ENCODE data around the gene MRGPRF. TPM values are rescaled to one million over a fixed set of nuclear protein-coding genes. Genes with fewer than 3 reads are reported as not detected.

The MRGPRF gene
- total RNA-seq, 1 donor from 2014 or later: 209 TPM

DNA sequence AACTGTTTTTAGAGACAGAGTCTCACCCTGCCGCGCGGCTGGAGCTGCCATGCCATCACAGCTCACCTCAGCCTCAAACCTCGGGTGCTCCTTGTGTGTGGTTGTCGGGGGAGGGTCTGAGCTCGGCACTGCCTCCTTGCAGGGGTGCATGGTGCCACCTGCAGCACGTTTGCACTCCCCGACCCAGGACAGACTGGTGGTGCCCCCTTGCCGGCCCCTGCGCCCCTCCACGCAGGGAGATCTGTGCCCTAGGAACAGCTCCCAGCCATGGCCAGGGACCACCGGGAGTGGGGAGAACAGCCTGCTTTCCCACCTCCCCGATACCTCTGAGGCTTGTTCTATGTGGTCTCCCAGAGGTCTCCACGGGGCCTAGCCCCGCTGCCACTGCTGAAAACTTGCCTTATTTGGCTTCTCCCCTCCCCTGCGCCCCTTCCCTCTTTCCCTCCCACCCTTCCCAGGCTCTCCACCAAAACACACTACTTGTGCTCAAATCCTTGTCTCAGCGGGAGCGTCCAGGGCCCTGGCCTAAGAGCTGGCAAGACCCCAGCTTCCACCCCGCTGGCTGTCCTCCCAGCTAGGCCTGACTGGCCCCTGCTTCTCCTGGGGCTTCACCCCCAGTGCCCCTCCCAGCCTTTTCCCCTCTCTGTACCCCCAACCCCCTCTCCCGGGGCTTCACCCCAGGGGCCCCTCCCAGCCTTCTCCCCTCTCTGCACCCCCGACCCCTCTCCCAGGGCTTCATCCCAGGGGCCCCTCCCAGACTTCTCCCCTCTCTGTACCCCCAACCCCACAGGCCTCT, 22.3 kb upstream of the MRGPRF start:
- H3K27ac ChIP-seq: peak overlapping the region; percentile 79
- intact Hi-C loops (cut with DNase I): no loop called here
- H3K4me1 ChIP-seq: peaks cover 3 to 11% of the 10 kb centered on the region in 2 donors
- TF ChIP-seq CTCF (IDR thresholded peaks at IDR 0.05): no peak
- H3K4me3 ChIP-seq: no peak overlapping the region
- no peaks in the 10 kb centered on the region for H3K9me3 ChIP-seq
- no peak for DNase-seq (ENCODE audit: low spot score in 2 of 2)
- no peaks in the 10 kb centered on the region for H3K36me3 ChIP-seq
- H3K27me3 ChIP-seq: no peaks in the 10 kb centered on the region

- no peak overlapping the region for H3K4me3 ChIP-seq
- peaks cover 3 to 11% of the 10 kb centered on the region in 2 donors for H3K4me1 ChIP-seq
- TF ChIP-seq CTCF (IDR thresholded peaks at IDR 0.05): no peak
- no peak for DNase-seq (ENCODE audit: low spot score in 2 of 2)
- intact Hi-C loops (cut with DNase I): no loop called here
- no peaks in the 10 kb centered on the region for H3K36me3 ChIP-seq
- H3K27me3 ChIP-seq: no peaks in the 10 kb centered on the region
- H3K27ac ChIP-seq: no peak overlapping the region
- H3K9me3 ChIP-seq: no peaks in the 10 kb centered on the region
Observed at GRCh38 chr11:69034123-69034867, 21.2 kb upstream of the MRGPRF start.

GRCh38 chr11:69033431-69033830, 20.4 kb upstream of the MRGPRF start:
- Histone ChIP-seq H3K4me3 (no peak overlapping the region), H3K4me1 (peaks cover 3 to 11% of the 10 kb centered on the region in 2 donors), H3K27ac (no peak overlapping the region), H3K9me3 (no peaks in the 10 kb centered on the region), H3K27me3 (no peaks in the 10 kb centered on the region), H3K36me3 (no peaks in the 10 kb centered on the region)
- no peak for TF ChIP-seq CTCF (IDR thresholded peaks at IDR 0.05)
- DNase-seq (ENCODE audit: low spot score in 2 of 2): no peak
- intact Hi-C loops (cut with DNase I): no loop called here

GRCh38 chr11:69032833-69033232, 19.8 kb upstream of the MRGPRF start:
- Histone ChIP-seq H3K9me3 (no peaks in the 10 kb centered on the region), H3K4me3 (no peak overlapping the region), H3K36me3 (no peaks in the 10 kb centered on the region), H3K27me3 (no peaks in the 10 kb centered on the region), H3K4me1 (peaks cover 3 to 11% of the 10 kb centered on the region in 2 donors), H3K27ac (no peak overlapping the region)
- TF ChIP-seq CTCF (IDR thresholded peaks at IDR 0.05): no peak
- intact Hi-C loops (cut with DNase I): no loop called here
- no peak for DNase-seq (ENCODE audit: low spot score in 2 of 2)

- no peak overlapping the region for H3K4me3 ChIP-seq
- H3K4me1 ChIP-seq: peaks cover 0 to 2% of the 10 kb centered on the region in 2 donors
- intact Hi-C loops (cut with DNase I): no loop called here
- H3K9me3 ChIP-seq: no peaks in the 10 kb centered on the region
- no peak overlapping the region for H3K27ac ChIP-seq
- TF ChIP-seq CTCF (IDR thresholded peaks at IDR 0.05): no peak
- H3K36me3 ChIP-seq: no peaks in the 10 kb centered on the region
- no peak for DNase-seq (ENCODE audit: low spot score in 2 of 2)
- no peaks in the 10 kb centered on the region for H3K27me3 ChIP-seq
Observed at GRCh38 chr11:69030301-69030700, 17.3 kb upstream of the MRGPRF start.

All from ascending aorta (tissue), 2 donors.